ENCODE measurements around the gene TNFRSF13B. TPM values are rescaled to one million over a fixed set of nuclear protein-coding genes. Genes with fewer than 3 reads are reported as not detected.

Gene TNFRSF13B
- total RNA-seq, 1 experiment from 2014 or later = not detected

GRCh38 chr17:16930571-16931317, 41.2 kb downstream of the TNFRSF13B start:
- ATAC-seq (no peak), DNase-seq (ENCODE audit: low read depth, low spot score) (no peak)
- intact Hi-C loops (cut with micrococcal nuclease; ENCODE audit: unreplicated experiment) (no loop called here), in situ Hi-C loops (cut with HindIII; ENCODE audit: low pct_unique_long_range_greater_than_20kb, low sequenced_read_pairs) (no loop called here)
- Histone ChIP-seq H3K9me3 (ENCODE audit: control insufficient read depth, insufficient read depth, low read depth, low read length) (no peaks in the 10 kb centered on the region), H3K4me1 (ENCODE audit: control insufficient read depth, insufficient read depth, low read length) (no peaks in the 10 kb centered on the region), H3K36me3 (ENCODE audit: control insufficient read depth, insufficient read depth, low read length) (no peaks in the 10 kb centered on the region), H3K4me3 (ENCODE audit: low read depth in 2 of 2, low read length in 2 of 2) (no peak overlapping the region), H3K27ac (ENCODE audit: low read length) (no peak overlapping the region), H3K27me3 (ENCODE audit: control insufficient read depth, insufficient read depth, low read length) (no peaks in the 10 kb centered on the region)
- TF ChIP-seq SIN3A (IDR thresholded peaks at IDR 0.05; ENCODE audit: borderline replicate concordance, insufficient read depth, low read depth, low read length) (no peak), REST (IDR thresholded peaks at IDR 0.05; ENCODE audit: insufficient read depth in 1 of 2, low read depth in 2 of 2, low read length in 1 of 2) (no peak), TCF7L2 (IDR thresholded peaks at IDR 0.05; ENCODE audit: low read depth, low read length) (no peak), CTCF (IDR thresholded peaks at IDR 0.05) (no peak), POLR2AphosphoS5 (IDR thresholded peaks at IDR 0.05; ENCODE audit: low read depth, low read length) (no peak)
- POLR2A ChIA-PET = interaction anchor here (0.5 kb wide), 1 partner anchor 13 kb away, joined by 3 read pairs; no protein-coding TSS in a partner anchor
- BruUV-seq (replicated peaks) = no TSS peak
- CTCF ChIA-PET = interaction anchor here (0.5 kb wide), 1 partner anchor 61 kb away, joined by 8 read pairs; no protein-coding TSS in a partner anchor

GRCh38 chr17:16929757-16930520, 42.0 kb downstream of the TNFRSF13B start:
- in situ Hi-C loops (cut with HindIII; ENCODE audit: low pct_unique_long_range_greater_than_20kb, low sequenced_read_pairs) = no loop called here
- BruUV-seq (replicated peaks) = no TSS peak
- ChIA-PET POLR2A (no interaction called here), CTCF (interaction anchor here (0.5 kb wide), 1 partner anchor 62 kb away, joined by 8 read pairs; no protein-coding TSS in a partner anchor)
- H3K4me1 ChIP-seq (ENCODE audit: control insufficient read depth, insufficient read depth, low read length) = no peaks in the 10 kb centered on the region
- H3K27me3 ChIP-seq (ENCODE audit: control insufficient read depth, insufficient read depth, low read length) = no peaks in the 10 kb centered on the region
- H3K36me3 ChIP-seq (ENCODE audit: control insufficient read depth, insufficient read depth, low read length) = no peaks in the 10 kb centered on the region
- no peak for DNase-seq (ENCODE audit: low read depth, low spot score)
- H3K9me3 ChIP-seq (ENCODE audit: control insufficient read depth, insufficient read depth, low read depth, low read length) = no peaks in the 10 kb centered on the region
- H3K4me3 ChIP-seq (ENCODE audit: low read depth in 2 of 2, low read length in 2 of 2) = no peak overlapping the region
- ATAC-seq = 0 out of 2 replicates have a peak, but pooled peaks have one; percentile 31
- intact Hi-C loops (cut with micrococcal nuclease; ENCODE audit: unreplicated experiment) = no loop called here
- TF ChIP-seq CTCF (IDR thresholded peaks at IDR 0.05) (no peak), POLR2AphosphoS5 (IDR thresholded peaks at IDR 0.05; ENCODE audit: low read depth, low read length) (no peak), SIN3A (IDR thresholded peaks at IDR 0.05; ENCODE audit: borderline replicate concordance, insufficient read depth, low read depth, low read length) (no peak), TCF7L2 (IDR thresholded peaks at IDR 0.05; ENCODE audit: low read depth, low read length) (no peak), REST (IDR thresholded peaks at IDR 0.05; ENCODE audit: insufficient read depth in 1 of 2, low read depth in 2 of 2, low read length in 1 of 2) (no peak)
- H3K27ac ChIP-seq (ENCODE audit: low read length) = no peak overlapping the region
